GM12878 (cell line): ENCODE data around the gene SH2D6. TPM values are rescaled to one million over a fixed set of nuclear protein-coding genes. Genes with fewer than 3 reads are reported as not detected.

Experiments
- ATAC-seq: fragments of 200-7000 bp; cut with Tn5 transposase; 3 replicates; pipeline ENCODE4 v1.9.1; 2020; ENCODE audit warnings: mild to moderate bottlenecking, moderate library complexity
- BruUV-seq: library from RNA; stranded (reverse); fragments of 400-500 nt; replicated peaks from 2 replicates; lab custom pipeline; 2021; lab: Mats Ljungman, UMichigan
- CTCF ChIA-PET: fragments of 300-600 bp; sonication (Branson Sonifier 250); formaldehyde crosslinking; extraction: SDS; loops from one replicate; lab custom pipeline; 2021; ENCODE audit warnings: inconsistent platforms; lab: Yijun Ruan, JAX
- POLR2A ChIA-PET: fragments of 350-600 bp; formaldehyde crosslinking; extraction: SDS; loops from one replicate; lab custom pipeline; 2021; ENCODE audit warnings: inconsistent platforms; lab: Charles Lee
- RAD21 ChIA-PET: fragments of 300-600 bp; sonication (Branson Sonifier 250); formaldehyde crosslinking; loops from one replicate; lab custom pipeline; 2023; ENCODE audit warnings: antibody characterized with exemption; ENCODE audit not compliant: unreplicated experiment; lab: Charles Lee
- SMC1A ChIA-PET: fragments of 300-600 bp; sonication (Branson Sonifier 250); formaldehyde crosslinking; loops from one replicate; lab custom pipeline; 2023; ENCODE audit not compliant: unreplicated experiment, uncharacterized antibody; lab: Charles Lee
- DNase-seq: peaks from one replicate; pipeline ENCODE4 v3.0.0-alpha.2; 2011; ENCODE audit warnings: low read depth, low spot score
- FAIRE-seq: peaks from 3 replicates; lab custom pipeline; 2011; peaks lifted over from hg19 to GRCh38; lab: Jason Lieb, UNC
- H2AFZ ChIP-seq: 2 replicates; pipeline ENCODE4 v1.6.0; 2011; ENCODE audit warnings: low read depth, low read length, control low read depth; ENCODE audit not compliant: control insufficient read depth
- H3K27ac ChIP-seq: 2 replicates; pipeline ENCODE4 v1.5.1; 2011; ENCODE audit warnings: control low read depth; ENCODE audit not compliant: control insufficient read depth, insufficient read depth
- H3K27me3 ChIP-seq, 2 experiments: replicated peaks in 1 of 2; 2 replicates each; pipeline versions ENCODE4 v1.6.0 to v1.6.1; 2011; ENCODE audit warnings: low read length in 1 of 2; ENCODE audit not compliant: control insufficient read depth in 2 of 2, insufficient read depth in 2 of 2
- H3K36me3 ChIP-seq, 2 experiments: 2 replicates each; pipeline ENCODE4 v1.5.1; 2011; ENCODE audit warnings: low read length in 1 of 2; ENCODE audit not compliant: control insufficient read depth in 2 of 2, insufficient read depth in 2 of 2
- H3K4me1 ChIP-seq: 2 replicates; pipeline ENCODE4 v1.6.1; 2011; ENCODE audit warnings: mild to moderate bottlenecking, low read length, moderate library complexity, mixed read lengths; ENCODE audit not compliant: control insufficient read depth, insufficient read depth
- H3K4me2 ChIP-seq: 2 replicates; pipeline ENCODE4 v1.6.0; 2011; ENCODE audit warnings: control low read depth; ENCODE audit not compliant: control insufficient read depth, insufficient read depth
- H3K4me3 ChIP-seq: fragments of 200-600 bp; sonication (generic); 2 replicates; pipeline ENCODE4 v1.5.1; 2016
- H3K79me2 ChIP-seq: 2 replicates; pipeline ENCODE4 v1.6.0; 2011; ENCODE audit warnings: low read length; ENCODE audit not compliant: control insufficient read depth, insufficient read depth
- H3K9ac ChIP-seq: 2 replicates; pipeline ENCODE4 v1.8.0; 2011; ENCODE audit warnings: low read length, control low read depth, mixed read lengths; ENCODE audit not compliant: control insufficient read depth, insufficient read depth
- H3K9me3 ChIP-seq: replicated peaks from 3 replicates; pipeline ENCODE4 v1.5.1; 2011; ENCODE audit warnings: mild to moderate bottlenecking, low read length; ENCODE audit not compliant: control insufficient read depth, insufficient read depth
- H4K20me1 ChIP-seq: 2 replicates; pipeline ENCODE4 v1.6.0; 2011; ENCODE audit not compliant: control insufficient read depth, insufficient read depth
- CHD4 ChIP-seq: fragments of 200-600 bp; sonication (generic); IDR thresholded peaks from 2 replicates; pipeline ENCODE4 v1.6.1; 2016; ENCODE audit warnings: mild to moderate bottlenecking
- HDGF ChIP-seq: fragments of 450-650 bp; IDR thresholded peaks from 2 replicates; pipeline ENCODE4 v1.6.1; 2016; ENCODE audit warnings: antibody characterized with exemption
- MEF2B ChIP-seq: fragments of 450-650 bp; IDR thresholded peaks from 2 replicates; pipeline ENCODE4 v1.6.1; 2018; ENCODE audit warnings: mild to moderate bottlenecking, moderate library complexity; ENCODE audit not compliant: partially characterized antibody, poor library complexity, severe bottlenecking
- NFIC ChIP-seq: IDR thresholded peaks from 2 replicates; pipeline ENCODE4 v1.6.1; 2012; ENCODE audit warnings: low read depth, mild to moderate bottlenecking, inconsistent platforms, low read length, moderate library complexity
- SREBF1 ChIP-seq: IDR thresholded peaks from 2 replicates; pipeline ENCODE4 v1.6.1; 2012; ENCODE audit warnings: mild to moderate bottlenecking, low read length
- TAF1 ChIP-seq: IDR thresholded peaks from 2 replicates; pipeline ENCODE4 v1.6.1; 2011; ENCODE audit warnings: mild to moderate bottlenecking, low read depth, low read length, borderline replicate concordance
- TCF7 ChIP-seq: IDR thresholded peaks from 2 replicates; pipeline ENCODE4 v1.6.1; 2014; ENCODE audit warnings: antibody characterized with exemption, borderline replicate concordance
- YY1 ChIP-seq: IDR thresholded peaks from 2 replicates; pipeline ENCODE4 v1.6.1; 2011; ENCODE audit warnings: low read depth, mild to moderate bottlenecking, low read length
- WGBS: methylation state at CpG from one replicate; pipeline ENCODE4 v1.1.6; 2016; ENCODE audit warnings: low lambda C conversion rate; ENCODE audit not compliant: insufficient replicate concordance, insufficient coverage; ENCODE audit errors: missing lambda C conversion rate; 5-methylcytosine and 5-hydroxymethylcytosine counted together
- in situ Hi-C: fragments of 300-500 bp; cut with MboI; formaldehyde crosslinking; loops from 9 replicates; pipeline ENCODE4 v1.14.3; 2018; ENCODE audit warnings: mixed read lengths
- intact Hi-C: fragments of 100-400 bp; cut with micrococcal nuclease; formaldehyde crosslinking; loops from one replicate; pipeline ENCODE4 v1.14.2; 2022; ENCODE audit not compliant: unreplicated experiment
- polyA plus RNA-seq, 11 experiments: library from polyadenylated mRNA; depleted of rRNA in 4 of 11; unstranded in 6 of 11; stranded (reverse) in 5 of 11; fragments of >200 nt; fragmentation: Nextera tagmentation in 4 of 11; fragmentation: Illumina TruSeq in 1 of 11; extraction: Ambion mirVana in 4 of 11; extraction: Trizol in 1 of 11; gene quantifications; 1 replicate in 1 of 11; 2 replicates in 10 of 11; pipeline versions ENCODE4 v1.2.1 to v1.2.3, GENCODE V29; 2011 to 2016; ENCODE audit warnings: inconsistent platforms in 2 of 11, missing spikeins in 2 of 11, low read depth in 1 of 11
- total RNA-seq, 4 experiments: library from RNA; depleted of rRNA in 3 of 4; stranded (reverse); fragments of >200 nt in 3 of 4; fragmentation: Illumina TruSeq in 1 of 4; extraction: Trizol in 1 of 4; gene quantifications; 2 replicates each; pipeline versions ENCODE4 v1.2.1 to v1.2.3, GENCODE V29; 2013 to 2021
- TF ChIP-seq, protein P1 (sequence below): fragments of 450-650 bp; formaldehyde crosslinking; IDR thresholded peaks from 2 replicates; pipeline ENCODE4 v1.5.0; 2022; ENCODE audit warnings: mild to moderate bottlenecking, missing genetic modification characterization
- TF ChIP-seq, protein P2 (sequence below): IDR thresholded peaks from 2 replicates; pipeline ENCODE4 v1.6.1; 2011; ENCODE audit warnings: low read depth, low read length, improper control_type of control experiment, borderline replicate concordance
- TF ChIP-seq, protein P3 (sequence below): IDR thresholded peaks from 2 replicates; pipeline ENCODE4 v1.6.1; 2012; ENCODE audit warnings: low read depth, low read length, improper control_type of control experiment
- TF ChIP-seq, protein P4 (sequence below): fragments of 450-650 bp; IDR thresholded peaks from 2 replicates; pipeline ENCODE4 v1.6.1; 2017; ENCODE audit warnings: mild to moderate bottlenecking, moderate library complexity

Gene SH2D6
- total and polyA plus RNA-seq, 10 of the 15 experiments (the other 5 are each of a cell fraction or from before 2014, with no cell fraction given) = 0.23 to 0.59 (median 0.34) TPM; not detected in 6

DNA sequence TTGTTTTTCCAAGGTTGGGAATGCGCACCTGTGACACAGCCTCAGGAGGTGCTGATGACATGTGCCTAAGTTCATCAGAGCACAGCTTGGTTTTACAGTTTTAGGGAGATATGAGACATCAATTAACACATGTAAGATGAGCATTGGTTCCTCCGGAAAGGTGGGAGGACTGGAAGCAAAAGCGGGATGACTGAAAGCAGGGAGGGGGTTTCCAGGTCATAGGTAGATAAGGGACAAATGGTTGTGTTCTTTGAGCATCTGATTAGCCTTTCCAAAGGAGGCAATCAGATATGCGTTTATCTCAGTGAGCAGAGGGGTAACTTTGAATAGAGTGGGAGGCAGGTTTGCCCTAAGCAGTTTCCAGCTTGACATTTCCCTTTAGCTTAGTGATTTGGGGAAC, 34.7 kb upstream of the SH2D6 start:
- Histone ChIP-seq H3K79me2 (no peaks in the 10 kb centered on the region), H3K27me3 (no peaks in the 10 kb centered on the region), H3K9ac (no peak overlapping the region), H3K27ac (no peak overlapping the region), H3K9me3 (no peaks in the 10 kb centered on the region), H3K4me3 (no peak overlapping the region), H3K36me3 (no peaks in the 10 kb centered on the region; a peak in 2 of 4 replicates), H3K4me2 (no peak overlapping the region), H3K4me1 (no peaks in the 10 kb centered on the region), H2AFZ (no peak overlapping the region), H4K20me1 (no peaks in the 10 kb centered on the region)
- intact Hi-C loops (no loop called here), in situ Hi-C loops (no loop called here)
- no peak for DNase-seq
- SMC1A ChIA-PET = interaction anchor here (0.6 to 1.6 kb wide), 3 partner anchors 17 to 755 kb away, joined by 3 to 8 read pairs (median 4); no protein-coding TSS in a partner anchor
- RAD21 ChIA-PET = interaction anchor here (1.2 kb wide), 1 partner anchor 168 kb away, joined by 4 read pairs; no protein-coding TSS in a partner anchor
- POLR2A ChIA-PET = interaction anchor here (0.6 kb wide), 1 partner anchor 234 kb away, joined by 7 read pairs; no protein-coding TSS in a partner anchor
- ATAC-seq = no peak
- BruUV-seq = no TSS peak
- no peak for FAIRE-seq
- 98% methylated on average over 4 of the region's 4 CpGs for WGBS
- CTCF ChIA-PET = interaction anchor here (0.9 to 2.3 kb wide), 2 partner anchors 168 to 253 kb away, joined by 3 to 6 read pairs; no protein-coding TSS in a partner anchor
- TF ChIP-seq MEF2B (no peak), CHD4 (no peak), HDGF (no peak), SREBF1 (no peak), YY1 (no peak), NFIC (no peak), TAF1 (no peak), TCF7 (no peak)
- TF ChIP-seq, protein P1, sequence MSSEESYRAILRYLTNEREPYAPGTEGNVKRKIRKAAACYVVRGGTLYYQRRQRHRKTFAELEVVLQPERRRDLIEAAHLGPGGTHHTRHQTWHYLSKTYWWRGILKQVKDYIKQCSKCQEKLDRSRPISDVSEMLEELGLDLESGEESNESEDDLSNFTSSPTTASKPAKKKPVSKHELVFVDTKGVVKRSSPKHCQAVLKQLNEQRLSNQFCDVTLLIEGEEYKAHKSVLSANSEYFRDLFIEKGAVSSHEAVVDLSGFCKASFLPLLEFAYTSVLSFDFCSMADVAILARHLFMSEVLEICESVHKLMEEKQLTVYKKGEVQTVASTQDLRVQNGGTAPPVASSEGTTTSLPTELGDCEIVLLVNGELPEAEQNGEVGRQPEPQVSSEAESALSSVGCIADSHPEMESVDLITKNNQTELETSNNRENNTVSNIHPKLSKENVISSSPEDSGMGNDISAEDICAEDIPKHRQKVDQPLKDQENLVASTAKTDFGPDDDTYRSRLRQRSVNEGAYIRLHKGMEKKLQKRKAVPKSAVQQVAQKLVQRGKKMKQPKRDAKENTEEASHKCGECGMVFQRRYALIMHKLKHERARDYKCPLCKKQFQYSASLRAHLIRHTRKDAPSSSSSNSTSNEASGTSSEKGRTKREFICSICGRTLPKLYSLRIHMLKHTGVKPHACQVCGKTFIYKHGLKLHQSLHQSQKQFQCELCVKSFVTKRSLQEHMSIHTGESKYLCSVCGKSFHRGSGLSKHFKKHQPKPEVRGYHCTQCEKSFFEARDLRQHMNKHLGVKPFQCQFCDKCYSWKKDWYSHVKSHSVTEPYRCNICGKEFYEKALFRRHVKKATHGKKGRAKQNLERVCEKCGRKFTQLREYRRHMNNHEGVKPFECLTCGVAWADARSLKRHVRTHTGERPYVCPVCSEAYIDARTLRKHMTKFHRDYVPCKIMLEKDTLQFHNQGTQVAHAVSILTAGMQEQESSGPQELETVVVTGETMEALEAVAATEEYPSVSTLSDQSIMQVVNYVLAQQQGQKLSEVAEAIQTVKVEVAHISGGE (CRISPR knock-in tag) = no peak
- TF ChIP-seq, protein P2, sequence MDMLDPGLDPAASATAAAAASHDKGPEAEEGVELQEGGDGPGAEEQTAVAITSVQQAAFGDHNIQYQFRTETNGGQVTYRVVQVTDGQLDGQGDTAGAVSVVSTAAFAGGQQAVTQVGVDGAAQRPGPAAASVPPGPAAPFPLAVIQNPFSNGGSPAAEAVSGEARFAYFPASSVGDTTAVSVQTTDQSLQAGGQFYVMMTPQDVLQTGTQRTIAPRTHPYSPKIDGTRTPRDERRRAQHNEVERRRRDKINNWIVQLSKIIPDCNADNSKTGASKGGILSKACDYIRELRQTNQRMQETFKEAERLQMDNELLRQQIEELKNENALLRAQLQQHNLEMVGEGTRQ = no peak
- TF ChIP-seq, protein P3, sequence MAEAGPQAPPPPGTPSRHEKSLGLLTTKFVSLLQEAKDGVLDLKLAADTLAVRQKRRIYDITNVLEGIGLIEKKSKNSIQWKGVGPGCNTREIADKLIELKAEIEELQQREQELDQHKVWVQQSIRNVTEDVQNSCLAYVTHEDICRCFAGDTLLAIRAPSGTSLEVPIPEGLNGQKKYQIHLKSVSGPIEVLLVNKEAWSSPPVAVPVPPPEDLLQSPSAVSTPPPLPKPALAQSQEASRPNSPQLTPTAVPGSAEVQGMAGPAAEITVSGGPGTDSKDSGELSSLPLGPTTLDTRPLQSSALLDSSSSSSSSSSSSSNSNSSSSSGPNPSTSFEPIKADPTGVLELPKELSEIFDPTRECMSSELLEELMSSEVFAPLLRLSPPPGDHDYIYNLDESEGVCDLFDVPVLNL = no peak
- TF ChIP-seq, protein P4, sequence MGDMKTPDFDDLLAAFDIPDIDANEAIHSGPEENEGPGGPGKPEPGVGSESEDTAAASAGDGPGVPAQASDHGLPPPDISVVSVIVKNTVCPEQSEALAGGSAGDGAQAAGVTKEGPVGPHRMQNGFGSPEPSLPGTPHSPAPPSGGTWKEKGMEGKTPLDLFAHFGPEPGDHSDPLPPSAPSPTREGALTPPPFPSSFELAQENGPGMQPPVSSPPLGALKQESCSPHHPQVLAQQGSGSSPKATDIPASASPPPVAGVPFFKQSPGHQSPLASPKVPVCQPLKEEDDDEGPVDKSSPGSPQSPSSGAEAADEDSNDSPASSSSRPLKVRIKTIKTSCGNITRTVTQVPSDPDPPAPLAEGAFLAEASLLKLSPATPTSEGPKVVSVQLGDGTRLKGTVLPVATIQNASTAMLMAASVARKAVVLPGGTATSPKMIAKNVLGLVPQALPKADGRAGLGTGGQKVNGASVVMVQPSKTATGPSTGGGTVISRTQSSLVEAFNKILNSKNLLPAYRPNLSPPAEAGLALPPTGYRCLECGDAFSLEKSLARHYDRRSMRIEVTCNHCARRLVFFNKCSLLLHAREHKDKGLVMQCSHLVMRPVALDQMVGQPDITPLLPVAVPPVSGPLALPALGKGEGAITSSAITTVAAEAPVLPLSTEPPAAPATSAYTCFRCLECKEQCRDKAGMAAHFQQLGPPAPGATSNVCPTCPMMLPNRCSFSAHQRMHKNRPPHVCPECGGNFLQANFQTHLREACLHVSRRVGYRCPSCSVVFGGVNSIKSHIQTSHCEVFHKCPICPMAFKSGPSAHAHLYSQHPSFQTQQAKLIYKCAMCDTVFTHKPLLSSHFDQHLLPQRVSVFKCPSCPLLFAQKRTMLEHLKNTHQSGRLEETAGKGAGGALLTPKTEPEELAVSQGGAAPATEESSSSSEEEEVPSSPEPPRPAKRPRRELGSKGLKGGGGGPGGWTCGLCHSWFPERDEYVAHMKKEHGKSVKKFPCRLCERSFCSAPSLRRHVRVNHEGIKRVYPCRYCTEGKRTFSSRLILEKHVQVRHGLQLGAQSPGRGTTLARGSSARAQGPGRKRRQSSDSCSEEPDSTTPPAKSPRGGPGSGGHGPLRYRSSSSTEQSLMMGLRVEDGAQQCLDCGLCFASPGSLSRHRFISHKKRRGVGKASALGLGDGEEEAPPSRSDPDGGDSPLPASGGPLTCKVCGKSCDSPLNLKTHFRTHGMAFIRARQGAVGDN = no peak
